Body of pancreas (tissue), 4 donors: ENCODE data around the gene PRUNE2. TPM values are rescaled to one million over a fixed set of nuclear protein-coding genes. Genes with fewer than 3 reads are reported as not detected.

Source experiments
- ATAC-seq: fragments of 150-250 bp; one replicate; pipeline ENCODE4 v1.9.1; 2016
- DNase-seq, 4 donors: peaks; one replicate each; pipeline ENCODE4 v3.0.0-alpha.2; 2019
- H3K27ac ChIP-seq, 4 donors: fragments of 200-600 bp; sonication (generic); 1 replicate in 3 of 4; 2 replicates in 1 of 4; pipeline versions ENCODE4 v1.5.1 to v1.6.1; 2016 to 2019; ENCODE audit warnings: mild to moderate bottlenecking in 1 of 4, mixed read lengths in 1 of 4, moderate library complexity in 1 of 4
- H3K27me3 ChIP-seq, 2 donors: fragments of 200-600 bp; sonication (generic); one replicate each; pipeline ENCODE4 v1.6.0; 2016; ENCODE audit warnings: mild to moderate bottlenecking in 1 of 2
- H3K36me3 ChIP-seq, 2 donors: fragments of 200-600 bp; sonication (generic); replicated peaks in 1 of 2; 2 replicates each; pipeline ENCODE4 v1.5.1; 2016; ENCODE audit warnings: low read depth in 2 of 2; ENCODE audit not compliant: insufficient read depth in 1 of 2
- H3K4me1 ChIP-seq: fragments of 200-600 bp; sonication (generic); one replicate; pipeline ENCODE4 v1.6.0; 2016
- H3K4me3 ChIP-seq, 2 donors: fragments of 200-600 bp; sonication (generic); 1 replicate in 1 of 2; 2 replicates in 1 of 2; pipeline ENCODE4 v1.5.1; 2016 to 2019
- H3K9me3 ChIP-seq, 3 donors: fragments of 200-600 bp; sonication (generic); 1 replicate in 2 of 3; 2 replicates in 1 of 3; pipeline ENCODE4 v1.5.1; 2016
- CTCF ChIP-seq, 7 experiments: fragments of 450-650 bp in 4 of 7; fragments of 200-600 bp in 3 of 7; sonication (generic) in 3 of 7; IDR thresholded peaks; one replicate each; pipeline ENCODE4 v1.5.1; 2016 to 2019; ENCODE audit warnings: antibody characterized with exemption in 7 of 7
- POLR2A ChIP-seq, 3 donors: fragments of 450-650 bp; IDR thresholded peaks; one replicate each; pipeline ENCODE4 v1.6.1; 2016; ENCODE audit warnings: antibody characterized with exemption in 3 of 3, mild to moderate bottlenecking in 2 of 3
- WGBS, 2 donors: methylation state at CpG; one replicate each; pipeline ENCODE4 v1.1.5; 2017; 5-methylcytosine and 5-hydroxymethylcytosine counted together
- intact Hi-C: fragments of 100-400 bp; cut with DNase I; formaldehyde crosslinking; loops from one replicate; pipeline ENCODE4 v1.15.1; 2023
- total RNA-seq, 2 donors: library from RNA; depleted of rRNA; stranded (reverse); fragments of >200 nt; gene quantifications; one replicate each; pipeline ENCODE4 v1.1.0, GENCODE V29; 2016

PRUNE2 gene
- total RNA-seq, 2 donors from 2014 or later: 3.9 to 15.2 TPM

- Histone ChIP-seq H3K36me3 (no peaks in the 10 kb centered on the region), H3K27ac (no peak overlapping the region), H3K27me3 (no peaks in the 10 kb centered on the region), H3K4me1 (no peaks in the 10 kb centered on the region), H3K4me3 (no peak overlapping the region), H3K9me3 (no peaks in the 10 kb centered on the region)
- intact Hi-C loops: no loop called here
- WGBS, 2 donors: 5 to 10% methylated on average over 12 to 13 of the region's 13 CpGs
- DNase-seq (no peak), ATAC-seq (no peak)
- TF ChIP-seq POLR2A (IDR thresholded peaks at IDR 0.05) (no peak), CTCF (IDR thresholded peaks at IDR 0.05) (no peak)
Observed at GRCh38 chr9:76691517-76692313, 214.2 kb downstream of the PRUNE2 start.

DNA sequence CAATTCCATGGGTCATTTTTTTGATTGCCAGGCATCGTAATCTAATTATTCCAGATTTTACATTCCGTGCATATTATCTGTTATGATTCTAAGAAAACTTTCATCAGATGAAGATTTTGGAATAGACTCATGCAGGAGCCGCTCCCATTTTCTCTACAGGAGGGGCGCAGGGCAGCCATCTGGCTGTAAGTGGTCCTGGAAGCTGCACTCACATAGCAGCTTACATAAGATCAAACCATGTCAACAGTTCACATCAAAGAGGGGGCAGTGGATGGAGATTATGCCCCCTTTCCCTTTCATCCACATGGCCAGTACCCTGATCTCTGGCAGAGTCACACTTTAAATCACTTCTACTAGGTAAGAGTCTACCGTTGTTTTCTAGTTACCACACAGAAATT lies 214.9 kb downstream of the PRUNE2 start:
- Histone ChIP-seq H3K9me3 (no peaks in the 10 kb centered on the region), H3K27me3 (no peaks in the 10 kb centered on the region), H3K36me3 (no peaks in the 10 kb centered on the region), H3K27ac (no peak overlapping the region), H3K4me1 (no peaks in the 10 kb centered on the region), H3K4me3 (no peak overlapping the region)
- whole genome bisulfite sequencing, 2 donors: 82 to 83% methylated on average over 5 of the region's 5 CpGs
- TF ChIP-seq POLR2A (IDR thresholded peaks at IDR 0.05) (no peak), CTCF (IDR thresholded peaks at IDR 0.05) (no peak)
- no peak for DNase-seq
- intact Hi-C loops: no loop called here
- ATAC-seq: no peak

- no peak for DNase-seq
- 61 to 93% methylated on average over 1 of the region's 1 CpG for WGBS, 2 donors
Observed at GRCh38 chr9:76690246-76690972, 215.5 kb downstream of the PRUNE2 start.

GRCh38 chr9:76688471-76689238 lies 217.3 kb downstream of the PRUNE2 start:
- Histone ChIP-seq H3K9me3 (no peaks in the 10 kb centered on the region), H3K27me3 (no peaks in the 10 kb centered on the region), H3K27ac (no peak overlapping the region), H3K36me3 (no peaks in the 10 kb centered on the region), H3K4me1 (no peaks in the 10 kb centered on the region), H3K4me3 (no peak overlapping the region)
- ATAC-seq (no peak), DNase-seq (no peak)
- intact Hi-C loops: no loop called here
- 51 to 61% methylated on average over 3 of the region's 3 CpGs for WGBS, 2 donors
- TF ChIP-seq POLR2A (IDR thresholded peaks at IDR 0.05) (no peak), CTCF (IDR thresholded peaks at IDR 0.05) (no peak)

More at GRCh38 chr9:76690246-76690972, 215.5 kb downstream of the PRUNE2 start:
- intact Hi-C loops: no loop called here
- TF ChIP-seq CTCF (IDR thresholded peaks at IDR 0.05) (no peak), POLR2A (IDR thresholded peaks at IDR 0.05) (no peak)
- no peaks in the 10 kb centered on the region for H3K9me3 ChIP-seq
- H3K27ac ChIP-seq: no peak overlapping the region
- no peaks in the 10 kb centered on the region for H3K4me1 ChIP-seq
- H3K27me3 ChIP-seq: no peaks in the 10 kb centered on the region
- no peaks in the 10 kb centered on the region for H3K36me3 ChIP-seq
- no peak overlapping the region for H3K4me3 ChIP-seq
- no peak for ATAC-seq
